Kidney epithelial cell (primary cell): ENCODE measurements around the gene TMEM234. TPM values are rescaled to one million over a fixed set of nuclear protein-coding genes. Genes with fewer than 3 reads are reported as not detected.
A peak's percentile ranks its signal among the peaks of the same experiment; 100 is the strongest.

Source experiments
- DNase-seq: peaks from one replicate; pipeline ENCODE4 v3.0.0-alpha.2; 2010; ENCODE audit warnings: low read depth
- H3K27me3 ChIP-seq: 2 replicates; pipeline ENCODE4 v1.6.0; 2011; ENCODE audit warnings: low read length; ENCODE audit not compliant: control insufficient read depth, insufficient read depth
- H3K36me3 ChIP-seq: 2 replicates; pipeline ENCODE4 v1.5.1; 2011; ENCODE audit warnings: low read length; ENCODE audit not compliant: control insufficient read depth, insufficient read depth
- H3K4me3 ChIP-seq: 2 replicates; pipeline ENCODE4 v1.5.1; 2011; ENCODE audit warnings: low read depth, mild to moderate bottlenecking, control low read depth, low read length
- total RNA-seq: library from RNA; depleted of rRNA; stranded (reverse); fragments of >200 nt; gene quantifications from 2 replicates; pipeline ENCODE4 v1.2.3, GENCODE V29; 2015
- TF ChIP-seq, protein P1 (sequence below): IDR thresholded peaks from 2 replicates; pipeline ENCODE4 v1.5.1; 2011; ENCODE audit warnings: mild to moderate bottlenecking, moderate library complexity, low read length, control low read depth, inconsistent platforms; ENCODE audit not compliant: insufficient read depth, poor library complexity, severe bottlenecking

The TMEM234 gene
- total RNA-seq, 1 donor from 2014 or later, result 21.1 TPM

DNA sequence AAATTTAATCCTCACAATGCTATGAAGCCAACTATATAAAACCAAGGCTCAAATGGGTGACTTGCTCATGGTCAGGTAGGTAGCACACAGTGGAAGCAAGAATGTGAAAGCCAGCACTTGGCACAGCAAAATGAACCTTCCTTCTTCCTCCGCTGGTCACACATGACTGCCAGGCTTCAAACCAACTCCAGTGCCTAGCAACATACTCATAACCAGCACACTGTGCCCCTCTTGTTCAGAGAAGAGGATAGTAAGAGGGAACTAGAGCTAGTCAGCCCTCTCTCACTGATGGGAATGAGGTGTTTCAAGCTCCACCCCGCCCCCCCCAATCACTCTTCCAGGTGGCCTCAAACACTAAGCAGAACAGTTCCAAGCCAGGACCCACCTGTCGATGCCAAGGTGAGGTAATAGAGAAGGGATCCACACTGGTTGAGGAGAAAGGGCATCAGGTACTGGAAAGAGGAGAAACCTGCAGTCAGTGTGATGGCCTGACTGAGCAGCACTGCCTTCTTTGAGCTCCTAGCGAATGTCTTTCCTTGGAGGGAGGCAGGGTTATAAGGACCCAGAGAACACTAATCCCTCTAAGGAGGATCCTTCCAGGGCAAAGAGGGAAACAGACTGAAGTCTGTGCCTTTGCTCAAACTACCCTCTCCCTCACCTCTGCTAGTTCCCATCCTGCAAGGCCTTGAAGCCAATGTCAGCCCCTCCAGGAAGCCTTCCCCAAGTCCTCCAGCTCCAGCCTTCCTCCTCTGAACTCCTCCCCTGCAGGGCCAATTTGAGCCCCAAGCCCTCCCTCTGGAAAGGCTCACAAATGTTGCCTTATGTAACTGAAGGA is 1.2 kb downstream of the TMEM234 start:
- H3K36me3 ChIP-seq, result peaks cover 1% of the 10 kb centered on the region
- no peaks in the 10 kb centered on the region for H3K27me3 ChIP-seq
- peak overlapping the region; percentile 93 for H3K4me3 ChIP-seq
- TF ChIP-seq, protein P1, sequence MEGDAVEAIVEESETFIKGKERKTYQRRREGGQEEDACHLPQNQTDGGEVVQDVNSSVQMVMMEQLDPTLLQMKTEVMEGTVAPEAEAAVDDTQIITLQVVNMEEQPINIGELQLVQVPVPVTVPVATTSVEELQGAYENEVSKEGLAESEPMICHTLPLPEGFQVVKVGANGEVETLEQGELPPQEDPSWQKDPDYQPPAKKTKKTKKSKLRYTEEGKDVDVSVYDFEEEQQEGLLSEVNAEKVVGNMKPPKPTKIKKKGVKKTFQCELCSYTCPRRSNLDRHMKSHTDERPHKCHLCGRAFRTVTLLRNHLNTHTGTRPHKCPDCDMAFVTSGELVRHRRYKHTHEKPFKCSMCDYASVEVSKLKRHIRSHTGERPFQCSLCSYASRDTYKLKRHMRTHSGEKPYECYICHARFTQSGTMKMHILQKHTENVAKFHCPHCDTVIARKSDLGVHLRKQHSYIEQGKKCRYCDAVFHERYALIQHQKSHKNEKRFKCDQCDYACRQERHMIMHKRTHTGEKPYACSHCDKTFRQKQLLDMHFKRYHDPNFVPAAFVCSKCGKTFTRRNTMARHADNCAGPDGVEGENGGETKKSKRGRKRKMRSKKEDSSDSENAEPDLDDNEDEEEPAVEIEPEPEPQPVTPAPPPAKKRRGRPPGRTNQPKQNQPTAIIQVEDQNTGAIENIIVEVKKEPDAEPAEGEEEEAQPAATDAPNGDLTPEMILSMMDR, result no peak
- DNase-seq, result no peak

DNA sequence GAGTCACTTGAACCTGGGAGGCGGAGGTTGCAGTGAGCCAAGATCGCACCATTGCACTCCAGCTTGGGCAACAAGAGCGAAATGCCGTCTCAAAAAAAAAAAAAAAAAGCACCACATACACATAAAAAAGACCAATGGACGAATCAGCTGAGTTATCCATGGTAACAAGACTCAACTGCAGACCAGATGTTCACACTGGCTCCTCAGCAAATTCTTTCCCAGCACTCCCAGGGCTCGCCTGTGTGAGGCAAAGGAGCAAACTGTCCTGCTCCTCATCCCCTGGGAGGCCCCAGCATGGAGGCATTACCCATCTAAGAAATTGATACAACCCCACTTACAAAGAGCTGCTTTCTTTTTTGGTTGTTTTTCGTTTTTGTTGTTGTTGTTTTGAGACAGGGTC is 3.1 kb downstream of the TMEM234 start:
- TF ChIP-seq, protein P1, result no peak
- Histone ChIP-seq H3K36me3 (peaks cover 1% of the 10 kb centered on the region), H3K4me3 (no peak overlapping the region), H3K27me3 (no peaks in the 10 kb centered on the region)
- DNase-seq, result no peak

DNA sequence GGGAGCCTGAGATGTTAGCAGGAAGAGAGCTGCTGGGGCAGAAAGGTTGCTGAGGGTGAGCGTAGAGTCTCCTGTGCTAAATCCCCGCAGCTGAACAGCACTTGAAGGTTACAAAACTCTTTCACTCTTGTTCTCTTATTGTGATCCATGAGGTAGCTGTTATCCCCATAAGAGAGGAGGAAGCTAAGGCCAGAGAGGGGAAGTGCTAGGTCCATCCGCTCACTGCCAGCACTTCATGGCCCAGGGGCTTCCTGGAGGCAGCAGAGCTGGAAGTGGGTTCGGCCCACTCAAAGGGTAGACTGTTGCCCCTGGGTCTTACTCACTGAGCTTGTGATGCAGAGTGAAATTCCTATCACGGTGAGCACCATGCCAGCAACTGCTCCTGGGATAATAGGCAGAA is 5.6 kb downstream of the TMEM234 start:
- TF ChIP-seq, protein P1, result no peak
- Histone ChIP-seq H3K27me3 (no peaks in the 10 kb centered on the region), H3K36me3 (peaks cover 1% of the 10 kb centered on the region), H3K4me3 (no peak overlapping the region)
- no peak for DNase-seq

DNA sequence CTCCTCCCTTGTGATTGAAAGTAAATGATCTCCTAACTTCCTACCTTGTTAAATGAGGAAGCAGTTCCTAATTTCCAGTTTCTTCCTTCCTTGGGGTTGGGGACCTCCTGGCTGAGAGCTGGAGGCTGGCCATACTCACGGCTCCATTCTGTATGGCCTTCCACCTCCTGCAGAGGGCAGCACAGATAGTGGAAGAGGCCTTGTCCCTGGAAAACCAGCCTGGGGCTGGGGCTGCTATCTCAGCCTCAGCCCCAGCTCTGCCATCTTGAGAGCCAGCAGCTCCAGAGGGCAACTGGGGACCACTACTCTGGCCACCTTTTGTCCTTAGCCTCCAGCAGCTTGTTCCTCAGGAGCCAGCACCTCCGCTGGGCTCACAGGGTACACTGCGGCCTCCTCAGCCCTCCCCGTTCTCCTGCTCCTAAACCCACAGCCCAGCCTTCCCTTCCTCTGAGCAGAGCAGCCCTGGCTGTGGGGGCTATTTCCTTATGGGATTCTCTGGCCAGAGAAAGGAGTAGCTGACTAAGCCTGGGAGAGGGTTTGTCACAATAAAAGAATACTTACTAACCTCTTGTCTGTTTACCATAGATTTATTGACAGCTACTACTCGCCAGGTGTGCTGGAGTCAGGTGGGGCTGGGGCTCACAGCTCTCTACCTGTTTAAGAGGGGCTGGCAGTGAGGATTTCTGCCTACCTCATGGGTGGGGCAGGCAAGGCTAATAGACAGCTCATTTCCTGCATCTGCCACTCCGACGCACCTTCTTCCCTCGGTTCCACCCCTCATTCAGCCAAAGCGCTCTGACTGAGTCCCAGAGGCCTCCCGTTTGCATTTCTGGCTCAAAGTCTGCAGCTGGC is 6.3 kb downstream of the TMEM234 start:
- no peak overlapping the region for H3K4me3 ChIP-seq
- DNase-seq, result no peak
- TF ChIP-seq, protein P1, result peak; percentile 84
- H3K27me3 ChIP-seq, result no peaks in the 10 kb centered on the region
- H3K36me3 ChIP-seq, result peaks cover 1% of the 10 kb centered on the region

DNA sequence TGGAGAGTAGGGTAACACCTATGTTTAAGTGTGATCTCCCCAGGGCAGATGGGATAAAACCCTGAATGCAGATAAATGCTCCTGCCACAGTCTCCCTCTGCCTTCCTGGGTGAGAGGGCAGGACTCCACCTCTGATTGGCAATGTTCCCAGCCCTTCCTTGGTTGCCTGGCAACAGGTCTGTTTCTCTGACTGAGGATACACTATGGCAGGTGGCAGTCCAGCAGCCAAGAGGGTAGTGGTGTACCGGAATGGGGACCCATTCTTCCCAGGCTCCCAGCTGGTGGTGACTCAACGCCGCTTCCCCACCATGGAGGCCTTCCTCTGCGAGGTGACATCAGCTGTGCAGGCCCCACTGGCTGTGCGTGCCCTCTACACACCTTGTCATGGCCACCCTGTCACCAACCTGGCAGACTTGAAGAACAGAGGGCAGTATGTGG is 13.2 kb downstream of the TMEM234 start, which contains the start of gene DCDC2B:
Gene DCDC2B (plus strand): TSS at position 199 of the 438 bp plus-strand sequence. CDS start 5 bp downstream, at position 204.
- no peaks in the 10 kb centered on the region for H3K36me3 ChIP-seq
- DNase-seq, result peak; percentile 65
- H3K4me3 ChIP-seq, result no peak within 1 kb of the TSS
- TF ChIP-seq, protein P1, result no peak
- H3K27me3 ChIP-seq, result no peaks in the 10 kb centered on the region
